Endothelial cell of umbilical vein (primary cell): ENCODE results near the gene CREG1.

Experiments used
- CTCF ChIP-seq, 2 donors: IDR thresholded peaks; 1 replicate in 1 of 2; 2 replicates in 1 of 2; pipeline ENCODE4 v1.5.1; 2011; ENCODE audit warnings: low read length in 2 of 2, mild to moderate bottlenecking in 2 of 2, moderate library complexity in 2 of 2, control low read depth in 1 of 2, inconsistent platforms in 1 of 2, low read depth in 1 of 2; ENCODE audit not compliant: insufficient read depth in 1 of 2; ENCODE audit errors: extremely low read depth in 1 of 2
- EZH2 ChIP-seq: IDR thresholded peaks from 2 replicates; pipeline ENCODE4 v1.6.1; 2012; ENCODE audit warnings: borderline replicate concordance, low read depth, mild to moderate bottlenecking, moderate library complexity, low read length, inconsistent platforms; ENCODE audit not compliant: severe bottlenecking
- FOS ChIP-seq: IDR thresholded peaks from 2 replicates; pipeline ENCODE4 v1.6.1; 2011; ENCODE audit warnings: mild to moderate bottlenecking, low read length, moderate library complexity, borderline replicate concordance; ENCODE audit not compliant: insufficient read depth
- GATA2 ChIP-seq: IDR thresholded peaks from 2 replicates; pipeline ENCODE4 v1.7.0; 2011; ENCODE audit warnings: low read depth, mild to moderate bottlenecking, moderate library complexity, mixed read lengths, low read length; ENCODE audit not compliant: insufficient read length, insufficient read depth
- JUN ChIP-seq: IDR thresholded peaks from 2 replicates; pipeline ENCODE4 v1.6.1; 2011; ENCODE audit warnings: borderline replicate concordance, low read depth; ENCODE audit not compliant: insufficient read length, insufficient read depth
- POLR2A ChIP-seq: IDR thresholded peaks from 2 replicates; pipeline ENCODE4 v1.6.1; 2012; ENCODE audit warnings: low read depth, mild to moderate bottlenecking, control low read depth, low read length
- POLR2AphosphoS5 ChIP-seq: IDR thresholded peaks from 2 replicates; pipeline ENCODE4 v1.6.1; 2012; ENCODE audit warnings: low read depth, mild to moderate bottlenecking, control low read depth, low read length, moderate library complexity; ENCODE audit not compliant: insufficient read depth

- no peak for TF ChIP-seq CTCF (IDR thresholded peaks at IDR 0.05; ENCODE audit: extremely low read depth in 1 of 2, insufficient read depth in 1 of 2, low read depth in 1 of 2, low read length in 2 of 2)
- TF ChIP-seq POLR2A = no peak
- no peak for TF ChIP-seq GATA2
- no peak for TF ChIP-seq EZH2
- TF ChIP-seq FOS = no peak
- TF ChIP-seq JUN = no peak
- no peak for TF ChIP-seq POLR2AphosphoS5
These were observed 42.7 kb downstream of the CREG1 start for GRCh38 chr1:167510881-167511280.
